DMS114 treated with DMSO at 0.1 percent for 48 hours (cell line): ENCODE measurements around the gene USP17L17.
"Not testable (repeated sequence)": the region's sequence is repeated elsewhere in the genome, so short reads cannot be mapped to it uniquely, and the experiment has no call there.

ENCODE experiments used
- DNase-seq: peaks from one replicate; lab custom pipeline; 2025; ENCODE audit not compliant: unreplicated experiment; lab: John Stamatoyannopoulos, UW

Gene USP17L17

GRCh38 chr4:9243579-9243978, at the start of gene USP17L17:
USP17L17 (plus strand) TSS chr4:9243879; CDS start chr4:9243879, 0 bp downstream.
- not testable (repeated sequence) for DNase-seq

DNA sequence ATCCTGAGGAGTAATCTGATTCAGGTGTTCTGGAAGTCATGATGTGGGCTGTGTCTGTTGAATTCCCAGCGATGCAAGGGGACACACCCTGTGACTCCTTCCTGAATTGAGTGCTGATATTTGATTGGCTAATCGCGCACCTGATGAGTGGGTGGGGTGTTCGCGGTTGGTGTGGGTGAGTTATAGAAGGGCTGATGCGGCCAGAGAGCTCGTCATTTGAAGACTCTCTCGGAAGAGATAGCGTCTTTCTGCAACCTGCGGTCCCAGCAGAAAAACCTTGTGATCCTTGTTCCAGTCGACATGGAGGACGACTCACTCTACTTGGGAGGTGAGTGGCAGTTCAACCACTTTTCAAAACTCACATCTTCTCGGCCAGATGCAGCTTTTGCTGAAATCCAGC, 33.3 kb upstream of the USP17L17 start, which contains the start of gene USP17L10:
Gene USP17L10, plus strand, starts transcription at position 301 of the 400 bp plus-strand sequence. Its CDS starts 0 bp downstream, at position 301.
- not testable (repeated sequence) for DNase-seq

GRCh38 chr4:9214701-9215100, 29.0 kb upstream of the USP17L17 start:
- not testable (repeated sequence) for DNase-seq

- not testable (repeated sequence) for DNase-seq
These were observed 28.6 kb upstream of the USP17L17 start, which contains the start of gene USP17L11 for GRCh38 chr4:9215105-9215504. USP17L11 (plus strand) TSS chr4:9215405; CDS start chr4:9215405, 0 bp downstream.

GRCh38 chr4:9219852-9220251, 23.8 kb upstream of the USP17L17 start, which contains the start of gene USP17L12:
USP17L12 (plus strand) TSS chr4:9220152; CDS start chr4:9220152, 0 bp downstream.
- DNase-seq: not testable (repeated sequence)

- DNase-seq: not testable (repeated sequence)
These were observed 19.1 kb upstream of the USP17L17 start, which contains the start of gene USP17L13 for GRCh38 chr4:9224596-9224995. USP17L13 (plus strand) TSS chr4:9224896; CDS start chr4:9224896, 0 bp downstream.

GRCh38 chr4:9230249-9230648, 13.4 kb upstream of the USP17L17 start:
- not testable (repeated sequence) for DNase-seq

DNA sequence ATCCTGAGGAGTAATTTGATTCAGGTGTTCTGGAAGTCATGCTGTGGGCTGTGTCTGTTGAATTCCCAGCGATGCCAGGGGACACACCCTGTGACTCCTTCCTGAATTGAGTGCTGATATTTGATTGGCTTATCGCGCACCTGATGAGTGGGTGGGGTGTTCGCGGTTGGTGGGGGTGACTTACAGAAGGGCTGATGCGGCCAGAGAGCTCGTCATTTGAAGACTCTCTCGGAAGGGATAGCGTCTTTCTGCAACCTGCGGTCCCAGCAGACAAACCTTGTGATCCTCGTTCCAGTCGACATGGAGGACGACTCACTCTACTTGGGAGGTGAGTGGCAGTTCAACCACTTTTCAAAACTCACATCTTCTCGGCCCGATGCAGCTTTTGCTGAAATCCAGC, 9.6 kb upstream of the USP17L17 start, which contains the start of gene USP17L15:
Gene USP17L15, plus strand, starts transcription at position 301 of the 400 bp plus-strand sequence. Its CDS starts 0 bp downstream, at position 301.
- not testable (repeated sequence) for DNase-seq

- DNase-seq: not testable (repeated sequence)
These were observed 5.2 kb upstream of the USP17L17 start for GRCh38 chr4:9238461-9238860.

GRCh38 chr4:9247953-9248680, 4.4 kb downstream of the USP17L17 start, which contains the start of gene USP17L18:
USP17L18 (plus strand) TSS chr4:9248630; CDS start chr4:9248630, 0 bp downstream.
- not testable (repeated sequence) for DNase-seq

DNA sequence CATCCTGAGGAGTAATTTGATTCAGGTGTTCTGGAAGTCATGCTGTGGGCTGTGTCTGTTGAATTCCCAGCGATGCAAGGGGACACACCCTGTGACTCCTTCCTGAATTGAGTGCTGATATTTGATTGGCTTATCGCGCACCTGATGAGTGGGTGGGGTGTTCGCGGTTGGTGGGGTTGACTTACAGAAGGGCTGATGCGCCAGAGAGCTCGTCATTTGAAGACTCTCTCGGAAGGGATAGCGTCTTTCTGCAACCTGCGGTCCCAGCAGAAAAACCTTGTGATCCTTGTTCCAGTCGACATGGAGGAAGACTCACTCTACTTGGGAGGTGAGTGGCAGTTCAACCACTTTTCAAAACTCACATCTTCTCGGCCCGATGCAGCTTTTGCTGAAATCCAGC, 9.4 kb downstream of the USP17L17 start, which contains the start of gene USP17L19:
Gene USP17L19, plus strand, starts transcription at position 301 of the 400 bp plus-strand sequence. Its CDS starts 0 bp downstream, at position 301.
- not testable (repeated sequence) for DNase-seq

DNA sequence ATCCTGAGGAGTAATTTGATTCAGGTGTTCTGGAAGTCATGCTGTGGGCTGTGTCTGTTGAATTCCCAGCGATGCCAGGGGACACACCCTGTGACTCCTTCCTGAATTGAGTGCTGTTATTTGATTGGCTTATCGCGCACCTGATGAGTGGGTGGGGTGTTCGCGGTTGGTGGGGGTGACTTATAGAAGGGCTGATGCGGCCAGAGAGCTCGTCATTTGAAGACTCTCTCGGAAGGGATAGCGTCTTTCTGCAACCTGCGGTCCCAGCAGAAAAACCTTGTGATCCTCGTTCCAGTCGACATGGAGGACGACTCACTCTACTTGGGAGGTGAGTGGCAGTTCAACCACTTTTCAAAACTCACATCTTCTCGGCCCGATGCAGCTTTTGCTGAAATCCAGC, 14.1 kb downstream of the USP17L17 start, which contains the start of gene USP17L20:
Gene USP17L20, plus strand, starts transcription at position 301 of the 400 bp plus-strand sequence. Its CDS starts 0 bp downstream, at position 301.
- not testable (repeated sequence) for DNase-seq

DNA sequence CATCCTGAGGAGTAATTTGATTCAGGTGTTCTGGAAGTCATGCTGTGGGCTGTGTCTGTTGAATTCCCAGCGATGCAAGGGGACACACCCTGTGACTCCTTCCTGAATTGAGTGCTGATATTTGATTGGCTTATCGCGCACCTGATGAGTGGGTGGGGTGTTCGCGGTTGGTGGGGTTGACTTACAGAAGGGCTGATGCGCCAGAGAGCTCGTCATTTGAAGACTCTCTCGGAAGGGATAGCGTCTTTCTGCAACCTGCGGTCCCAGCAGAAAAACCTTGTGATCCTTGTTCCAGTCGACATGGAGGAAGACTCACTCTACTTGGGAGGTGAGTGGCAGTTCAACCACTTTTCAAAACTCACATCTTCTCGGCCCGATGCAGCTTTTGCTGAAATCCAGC, 18.9 kb downstream of the USP17L17 start, which contains the start of gene USP17L21:
Gene USP17L21, plus strand, starts transcription at position 301 of the 400 bp plus-strand sequence. Its CDS starts 0 bp downstream, at position 301.
- not testable (repeated sequence) for DNase-seq

- DNase-seq: not testable (repeated sequence)
These were observed 23.6 kb downstream of the USP17L17 start, which contains the start of gene USP17L22 for GRCh38 chr4:9267319-9267718. USP17L22 (plus strand) TSS chr4:9267619; CDS start chr4:9267619, 0 bp downstream.

- not testable (repeated sequence) for DNase-seq
These were observed 28.0 kb downstream of the USP17L17 start for GRCh38 chr4:9271719-9272118.
